NK-92 (cell line): Measurements from ENCODE around the gene TRPM3.

ENCODE experiments used
- DNase-seq: peaks from one replicate; lab custom pipeline; 2025; ENCODE audit not compliant: unreplicated experiment; lab: John Stamatoyannopoulos, UW

The TRPM3 gene

DNA sequence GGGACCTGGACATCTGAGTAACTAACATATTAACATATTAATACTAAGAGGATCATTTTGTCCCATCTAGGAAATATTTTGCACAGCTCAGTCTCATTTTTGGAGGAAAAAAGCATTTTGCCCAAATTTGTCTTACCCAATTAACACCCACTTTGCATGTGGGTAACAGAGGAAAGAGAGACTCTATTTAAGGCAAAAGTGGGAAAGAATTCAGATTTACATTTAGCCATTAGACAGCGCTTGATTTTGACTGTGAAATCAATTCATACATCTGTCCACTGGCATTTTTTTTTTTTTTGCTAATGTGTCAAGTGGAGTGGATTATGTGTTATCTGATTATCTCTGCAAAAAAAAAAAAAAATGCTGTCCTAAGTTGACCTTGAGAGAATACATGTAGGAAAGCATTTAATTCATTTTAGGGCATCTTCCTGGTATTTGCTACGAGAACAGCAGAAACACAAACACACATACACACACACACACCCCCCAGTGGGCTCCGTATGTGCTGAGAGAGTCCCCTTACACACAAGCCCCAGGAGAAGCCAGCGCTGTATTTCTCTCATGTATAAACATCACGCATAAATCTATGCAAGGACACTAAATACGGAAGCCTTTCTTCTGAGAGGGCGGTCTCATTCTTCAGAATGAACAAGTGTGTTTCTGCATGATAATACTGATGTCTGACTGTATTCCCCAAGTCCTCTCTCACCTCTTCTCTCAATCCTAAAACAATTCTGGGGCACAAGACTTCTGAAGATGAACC lies 505.0 kb downstream of the TRPM3 start:
- no peak for DNase-seq

DNA sequence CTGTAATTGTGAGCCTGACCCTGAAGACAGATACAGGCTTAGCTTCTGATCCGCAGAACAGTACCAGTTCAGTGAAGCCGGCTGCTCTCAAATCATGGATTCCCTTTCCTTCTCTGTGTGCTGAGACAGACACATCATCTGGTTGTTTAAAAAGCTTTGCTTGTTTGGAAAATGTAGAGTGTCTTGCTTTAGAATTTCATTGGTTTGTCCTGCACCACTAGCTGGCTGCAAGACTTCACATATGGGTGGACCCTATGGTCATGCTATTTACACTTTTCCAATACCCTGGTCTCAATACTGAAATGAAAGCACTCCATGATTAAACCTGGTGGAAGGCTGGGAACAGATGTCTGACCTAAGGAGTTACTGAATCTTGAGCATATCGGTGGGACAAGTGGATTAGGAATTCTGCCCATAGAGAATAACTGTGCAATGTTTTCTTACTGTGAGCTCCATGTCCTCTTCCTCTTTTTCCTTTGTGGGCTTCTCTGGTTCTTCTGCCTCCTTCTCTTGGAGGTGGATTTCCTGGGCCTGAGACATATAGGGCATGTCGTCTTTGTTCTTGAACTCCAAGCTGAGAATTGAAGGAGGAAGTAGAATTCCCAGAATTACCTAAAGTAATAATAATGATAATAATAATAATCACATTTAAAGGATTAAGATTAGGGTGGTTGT lies 505.8 kb downstream of the TRPM3 start:
- no peak for DNase-seq

DNA sequence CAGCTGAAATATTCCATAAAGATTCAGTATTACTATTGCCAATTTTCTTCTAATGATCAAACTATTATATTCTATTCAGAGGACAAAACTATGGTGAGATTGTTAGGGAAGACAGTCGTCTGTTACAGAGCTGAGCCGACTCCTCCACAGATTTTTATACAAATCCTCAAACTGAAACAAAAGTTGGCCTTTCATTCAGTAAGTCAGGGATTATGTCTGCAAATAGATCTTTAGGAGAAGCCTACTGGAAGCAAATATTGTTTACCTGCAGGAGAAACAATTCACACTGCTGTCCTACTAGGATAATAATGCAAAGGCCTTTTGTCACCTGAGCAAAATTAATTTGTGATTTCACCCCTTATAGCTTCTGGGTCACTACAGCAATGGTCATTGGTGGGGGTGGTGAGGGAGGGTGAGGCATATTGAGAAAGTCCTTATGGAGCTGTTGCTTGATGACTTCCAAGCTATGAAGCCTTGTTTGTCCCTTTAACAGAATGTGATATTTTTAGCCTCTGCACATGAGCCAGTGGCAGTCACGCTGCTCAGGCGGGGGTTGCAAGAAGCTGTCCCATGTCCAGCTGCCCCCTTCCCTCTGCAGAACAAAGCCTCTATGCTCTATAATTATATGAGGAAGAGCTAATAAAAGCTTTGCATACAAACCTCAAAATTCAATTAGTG lies 506.5 kb downstream of the TRPM3 start:
- no peak for DNase-seq

DNA sequence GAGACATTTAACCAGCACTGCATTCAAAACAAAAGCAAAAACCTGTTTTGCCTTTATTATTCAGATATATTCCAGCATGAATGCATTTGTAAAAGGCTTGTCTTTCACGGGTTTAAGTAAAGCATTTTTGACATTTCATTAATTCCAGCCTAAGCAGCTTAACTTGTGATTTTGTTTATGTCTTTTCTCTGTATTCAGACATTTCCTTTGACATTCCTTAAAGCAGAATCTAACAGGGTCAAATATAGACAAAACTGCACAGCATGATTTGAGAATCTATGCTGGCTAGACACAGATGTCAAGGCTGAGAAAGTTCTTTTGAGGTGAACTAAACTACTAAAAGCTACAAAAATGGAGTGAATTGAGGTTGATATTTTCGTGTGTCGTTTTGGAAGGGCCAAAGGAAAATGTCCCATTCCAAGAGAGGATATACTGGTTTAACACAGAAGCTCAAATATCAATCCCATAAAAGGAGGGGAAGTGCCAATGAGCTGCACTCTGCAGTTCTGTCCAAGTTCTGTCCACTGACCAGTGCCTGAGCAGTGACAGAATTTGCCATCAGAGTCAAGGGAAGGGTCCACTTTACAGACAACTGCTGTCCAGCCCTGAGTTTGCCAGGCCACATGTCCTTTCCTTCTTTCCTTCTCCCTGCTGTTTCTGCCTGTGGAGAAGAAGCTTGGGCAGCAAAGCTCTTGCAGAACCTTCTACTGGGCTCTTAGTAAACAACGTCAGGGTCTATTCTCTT lies 508.2 kb downstream of the TRPM3 start:
- DNase-seq = no peak

DNA sequence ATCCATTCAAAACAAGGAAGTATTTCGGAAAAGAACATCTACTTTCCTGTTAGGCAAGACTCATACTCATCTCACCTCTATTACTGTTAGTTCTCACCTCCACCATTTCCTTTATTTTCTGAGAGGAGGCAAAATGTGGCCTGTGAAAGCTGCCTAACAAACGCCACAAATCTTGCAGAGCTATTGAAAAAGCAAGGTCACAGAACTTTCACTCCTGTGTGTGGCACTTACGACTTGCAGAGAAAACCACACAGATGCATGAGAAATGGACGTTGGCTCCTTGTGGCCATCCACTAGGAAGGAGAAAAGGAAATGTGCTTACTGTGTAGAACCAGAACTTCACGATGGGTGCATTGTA lies 511.2 kb downstream of the TRPM3 start:
- no peak for DNase-seq

DNA sequence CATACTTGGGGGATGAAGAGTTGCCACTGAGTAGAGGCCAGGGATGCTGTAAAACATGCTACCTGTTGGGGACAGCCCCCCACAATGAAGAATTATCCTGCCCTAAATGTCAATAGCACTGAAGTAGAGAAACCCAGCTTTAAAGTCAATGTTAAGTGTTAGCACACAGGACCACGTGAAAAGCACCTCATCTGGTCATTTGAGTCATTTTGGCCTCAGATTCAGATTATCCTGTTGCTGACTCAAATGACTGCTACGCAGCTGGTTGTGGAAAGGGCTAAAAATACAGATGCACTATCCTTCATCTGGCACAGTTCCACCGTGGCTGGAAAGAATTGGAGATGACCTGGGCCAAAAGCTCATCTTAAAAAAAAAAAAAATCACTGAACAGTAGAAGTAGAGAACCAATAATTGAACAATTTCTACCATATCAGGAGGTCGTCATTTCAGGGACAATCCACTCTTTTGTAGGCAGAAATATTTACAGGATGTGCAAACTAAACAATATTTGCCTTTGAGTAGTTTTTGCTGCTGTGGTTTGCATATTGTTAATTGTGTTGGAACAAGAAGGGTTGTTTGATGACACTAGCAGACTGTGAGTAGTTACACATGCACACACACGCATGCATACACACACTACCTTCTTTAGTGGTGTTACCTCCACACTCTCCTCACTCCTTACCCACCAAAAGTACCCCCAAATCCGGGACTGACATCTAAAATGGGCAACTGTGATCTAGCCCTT lies 511.7 kb downstream of the TRPM3 start:
- no peak for DNase-seq

DNA sequence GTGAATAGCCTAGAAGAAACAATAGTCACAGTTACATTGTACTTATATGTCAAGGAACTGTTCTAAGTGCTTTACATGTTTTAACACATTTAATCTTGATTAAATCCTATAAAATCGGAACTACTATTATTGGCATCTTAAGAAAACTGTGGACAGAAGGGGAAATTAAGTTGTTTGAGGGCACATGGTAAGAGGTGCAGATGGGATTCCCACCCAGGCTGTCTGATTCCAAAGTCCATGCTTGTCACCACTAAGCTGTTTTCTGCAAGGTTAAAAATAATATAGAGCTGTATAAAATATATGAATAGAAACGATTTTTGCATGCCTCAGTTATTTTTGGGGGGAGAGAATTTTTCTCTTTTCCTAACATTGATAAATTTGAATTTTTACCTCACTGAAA lies 512.4 kb downstream of the TRPM3 start:
- no peak for DNase-seq

DNA sequence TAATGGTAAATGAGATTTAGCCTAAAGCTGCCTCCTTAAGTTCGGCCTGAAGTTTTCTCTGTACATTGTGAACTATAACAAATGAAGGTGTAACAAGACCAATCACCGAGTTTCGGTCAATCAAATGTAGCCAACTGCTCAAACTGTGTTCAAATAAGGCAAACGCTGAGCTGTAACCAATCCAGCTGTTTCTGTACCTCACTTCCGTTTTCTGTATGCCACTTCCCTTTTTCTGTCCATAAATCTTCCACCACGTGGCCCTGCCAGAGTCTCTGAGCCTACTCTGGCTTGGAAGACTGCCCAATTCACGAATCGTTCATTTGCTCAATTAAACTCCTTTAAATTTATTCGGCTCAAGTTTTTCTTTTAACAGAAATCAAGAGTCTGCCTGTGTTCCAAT lies 513.5 kb downstream of the TRPM3 start:
- no peak for DNase-seq

DNA sequence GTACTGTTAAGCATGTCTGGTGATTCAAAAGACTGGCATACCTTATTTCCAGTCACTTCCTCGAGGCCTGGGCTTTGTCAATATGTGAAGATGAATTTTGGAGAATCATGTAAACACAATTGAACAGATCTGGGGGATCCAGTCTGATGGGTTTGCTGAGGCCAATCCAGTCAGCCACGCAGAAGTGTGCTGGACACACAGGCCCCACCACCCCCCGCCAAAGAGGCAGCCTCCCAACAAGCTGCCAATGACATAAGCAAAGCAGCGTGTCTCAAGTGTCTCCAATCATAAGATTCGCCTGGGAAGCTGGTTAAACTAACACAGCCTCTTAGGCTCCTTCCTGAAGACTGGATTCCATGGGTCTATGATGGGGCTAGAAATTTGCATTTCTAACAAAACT lies 514.1 kb downstream of the TRPM3 start:
- no peak for DNase-seq

DNA sequence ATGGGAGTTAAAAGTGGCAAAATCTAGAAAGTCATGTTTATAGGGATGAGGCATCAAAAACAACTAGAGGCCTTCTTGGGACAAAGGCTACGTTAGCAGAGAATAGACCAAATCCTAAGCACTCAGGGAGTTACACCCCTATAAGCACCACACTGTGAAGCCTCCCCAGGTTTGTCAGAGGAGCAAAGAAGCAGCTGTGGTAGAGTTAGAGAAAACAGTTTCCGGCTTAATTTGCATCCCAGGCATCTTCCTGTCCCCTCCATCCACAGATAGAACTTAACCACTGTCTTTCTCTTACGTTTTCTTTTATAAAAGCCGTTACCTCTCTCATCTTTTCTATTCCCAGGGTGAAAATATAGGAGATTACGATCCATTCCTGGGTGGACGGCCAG lies 518.4 kb downstream of the TRPM3 start:
- DNase-seq = no peak

DNA sequence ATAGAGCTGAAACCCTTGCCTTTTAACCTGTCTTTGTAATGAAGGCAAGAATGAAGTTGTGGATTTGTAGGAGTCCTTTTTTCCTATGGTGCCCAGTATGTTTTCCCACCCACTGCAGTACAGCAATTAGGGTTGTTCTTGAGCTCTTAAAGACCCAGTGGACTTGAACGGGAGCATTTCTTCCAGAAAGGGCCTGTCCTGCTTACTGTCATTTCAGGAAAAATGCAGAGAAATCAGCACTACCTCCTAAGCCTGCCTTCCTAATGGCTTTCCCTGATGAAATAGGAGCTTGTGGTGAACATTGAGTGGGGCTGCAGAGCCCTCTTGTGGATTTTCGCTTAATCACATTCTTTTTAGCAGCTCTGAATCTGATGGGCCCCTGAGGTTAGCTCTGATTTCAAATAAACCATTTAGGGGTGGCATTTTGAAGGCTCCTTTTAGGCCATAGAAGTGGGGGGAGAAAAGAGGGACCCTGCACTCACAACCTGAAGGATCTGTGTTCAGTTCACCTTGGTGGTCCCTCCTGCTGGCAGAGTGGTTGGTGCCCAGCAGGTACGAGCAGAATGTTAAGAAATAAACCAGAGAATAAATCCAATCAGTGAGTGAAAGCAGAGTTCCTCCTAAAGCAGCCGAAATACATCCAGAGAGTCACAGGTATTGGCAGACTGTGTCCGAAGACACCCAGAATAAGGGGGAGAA lies 519.0 kb downstream of the TRPM3 start:
- no peak for DNase-seq

DNA sequence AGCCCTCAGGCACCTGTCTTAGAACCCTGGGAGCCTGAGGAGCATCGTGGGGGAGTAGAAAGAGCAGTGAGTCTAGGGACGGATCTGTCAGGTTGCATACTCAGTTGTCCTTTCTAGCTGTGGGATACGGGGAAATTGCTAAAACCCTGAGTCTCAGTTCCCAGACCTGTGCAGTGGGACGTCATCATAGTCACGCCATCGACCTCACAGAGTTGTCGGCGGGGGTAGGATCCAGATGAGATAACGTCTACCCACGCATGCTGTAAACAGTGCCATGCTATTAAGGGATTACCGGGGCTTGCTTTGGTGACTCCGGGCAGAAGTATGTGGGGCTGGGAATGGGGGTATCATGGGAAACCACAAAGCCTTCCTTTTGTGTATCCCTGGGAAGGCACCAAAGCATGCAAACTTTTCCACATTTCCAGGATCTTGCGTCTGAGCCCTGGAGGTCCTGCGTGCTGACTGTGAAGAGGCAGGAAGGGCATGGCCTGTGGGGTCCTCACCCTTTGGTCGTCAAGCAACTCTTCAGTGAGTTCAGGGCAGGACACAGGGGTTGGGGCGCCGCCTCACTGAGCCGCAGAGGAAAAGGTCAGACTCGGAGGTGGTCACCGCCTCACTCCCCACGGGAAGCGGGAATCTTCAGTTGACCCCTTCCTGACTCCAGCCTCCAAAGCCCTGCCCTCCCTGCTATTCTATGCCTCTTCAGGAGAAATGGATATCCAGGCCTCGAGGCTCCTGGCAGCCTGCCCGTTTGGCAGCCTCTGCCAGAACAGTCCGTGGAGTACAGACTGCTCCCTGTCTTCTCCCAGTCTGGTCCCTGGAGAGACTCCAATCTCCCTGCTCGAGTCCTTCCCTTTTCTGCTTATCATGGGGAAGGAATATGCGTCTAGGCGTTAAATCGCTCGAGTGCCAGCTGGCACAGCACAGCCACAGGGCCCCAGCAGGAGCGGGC lies 520.1 kb downstream of the TRPM3 start:
- DNase-seq = no peak

DNA sequence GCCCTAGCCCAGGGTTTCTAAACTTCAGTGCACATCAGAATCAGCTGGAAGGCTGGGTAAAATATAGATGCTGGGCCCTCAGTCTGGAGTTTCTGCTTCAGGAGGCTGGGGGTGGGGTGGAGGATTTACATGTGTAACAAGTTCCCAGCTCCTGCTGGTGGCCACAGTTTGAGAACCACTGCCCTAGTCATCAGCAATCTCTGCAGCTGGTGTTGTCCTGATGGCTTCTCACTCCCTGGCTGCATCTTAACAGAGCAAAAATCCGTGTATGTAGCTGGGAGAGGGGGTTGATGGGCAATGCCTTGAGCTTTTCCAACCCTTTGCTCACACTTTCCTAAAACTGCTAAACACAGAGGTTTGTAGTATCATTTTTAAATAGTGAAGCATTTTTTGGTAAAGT lies 520.9 kb downstream of the TRPM3 start:
- no peak for DNase-seq

DNA sequence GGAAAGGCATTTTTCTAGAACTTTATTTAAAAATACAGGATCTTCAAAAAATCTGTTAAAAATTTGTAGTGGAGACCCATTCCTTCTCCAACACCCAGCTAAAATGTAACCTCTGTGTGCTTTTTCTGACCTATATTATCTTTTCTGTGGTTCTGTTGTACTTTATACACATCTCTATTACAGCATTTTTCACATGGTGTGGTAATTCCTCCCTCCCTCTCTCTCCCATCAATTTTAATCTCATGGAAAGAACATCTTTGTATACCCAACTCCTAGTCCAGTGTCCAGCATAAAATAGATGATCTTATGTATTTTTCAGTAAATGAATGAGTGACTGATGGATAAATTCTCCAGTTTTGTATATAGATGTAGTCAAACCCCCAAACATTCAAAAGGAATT lies 523.5 kb downstream of the TRPM3 start:
- DNase-seq = no peak

DNA sequence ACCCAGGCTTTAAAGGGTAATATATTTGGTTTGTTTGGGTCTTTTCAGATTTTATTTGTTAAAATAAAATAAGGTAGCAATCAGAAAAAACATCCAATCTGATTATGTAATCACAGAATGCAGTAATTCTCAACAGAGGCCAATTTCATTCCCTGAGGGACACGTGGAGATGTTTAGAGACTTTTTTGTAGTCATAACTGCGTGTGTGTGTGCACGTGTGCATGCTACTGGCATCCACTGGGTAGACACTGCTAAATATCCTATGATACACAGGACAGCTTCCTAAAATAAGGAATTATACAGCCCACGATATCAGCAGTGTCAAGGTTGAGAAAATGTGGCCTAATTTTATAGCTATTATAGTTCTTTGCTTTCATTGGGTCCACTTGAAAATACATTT lies 526.2 kb downstream of the TRPM3 start:
- no peak for DNase-seq

DNA sequence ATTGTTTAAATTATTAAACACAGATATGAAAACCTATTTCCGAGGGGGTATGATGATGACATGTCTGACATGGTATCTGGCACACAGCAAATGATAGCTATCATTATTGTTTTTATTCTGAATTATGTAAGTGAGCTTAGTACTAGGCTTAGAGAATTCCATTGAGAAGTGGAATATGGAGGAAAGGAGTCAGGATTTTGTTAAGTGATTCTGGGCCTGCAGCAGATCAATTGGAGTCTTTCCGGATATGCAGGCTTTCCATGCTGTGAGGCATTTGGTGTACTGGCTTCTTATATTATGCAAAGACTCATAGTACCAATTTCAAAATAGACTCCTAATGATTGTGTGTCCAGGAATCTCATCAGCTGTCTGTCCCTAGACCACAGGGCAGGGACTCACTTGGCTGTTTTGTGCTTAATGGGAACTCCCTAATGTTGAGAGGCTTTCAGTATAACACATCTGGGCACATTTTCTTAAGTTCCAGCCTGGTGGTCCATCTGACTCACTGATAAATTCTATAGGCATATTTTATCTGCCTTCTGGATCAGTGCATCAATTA lies 527.0 kb downstream of the TRPM3 start:
- DNase-seq = no peak

DNA sequence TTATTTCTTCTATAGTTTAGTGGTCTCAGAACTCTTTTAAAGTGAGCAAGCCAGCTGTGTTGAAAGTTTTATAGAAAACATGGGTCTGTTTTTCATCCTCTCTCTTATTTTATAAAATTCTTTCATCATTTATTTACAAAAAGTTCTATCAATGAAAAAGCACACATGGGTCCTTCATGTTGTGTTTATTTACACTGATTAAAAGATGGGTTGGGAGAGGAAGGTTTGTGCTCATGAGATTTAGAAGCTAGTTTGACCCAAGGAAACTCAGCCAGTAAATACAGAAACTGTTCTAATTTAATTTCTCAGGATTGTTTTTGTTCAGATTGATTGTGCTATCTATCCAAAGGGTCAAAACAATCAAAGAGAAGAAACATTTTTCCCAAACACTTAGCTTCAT lies 528.2 kb downstream of the TRPM3 start:
- no peak for DNase-seq

DNA sequence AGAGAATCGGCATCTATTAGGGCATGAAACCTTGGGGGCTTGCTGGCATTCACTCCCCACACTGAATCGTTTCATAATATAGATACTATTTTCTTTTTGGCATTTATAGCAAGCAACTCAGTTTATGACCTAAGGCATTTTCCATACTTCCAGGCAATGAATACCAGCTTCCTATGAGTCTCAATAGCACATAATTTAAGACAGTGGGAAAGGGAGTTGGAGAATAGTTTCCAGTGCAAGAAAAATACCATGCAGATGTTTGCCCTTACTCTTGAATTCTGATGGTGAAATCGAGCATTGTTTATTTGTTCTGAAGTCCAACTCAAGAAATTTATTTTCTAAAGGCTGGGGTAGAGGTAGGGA lies 531.1 kb downstream of the TRPM3 start:
- no peak for DNase-seq
